IPS-15b (cell line): ENCODE results near the gene FOXN3.

Experiments
- H3K27me3 ChIP-seq: one replicate; pipeline ENCODE4 v1.6.1; 2013; ENCODE audit warnings: low read length; ENCODE audit not compliant: control insufficient read depth, insufficient read depth
- H3K36me3 ChIP-seq: one replicate; pipeline ENCODE4 v1.6.1; 2013; ENCODE audit warnings: low read length; ENCODE audit not compliant: control insufficient read depth, insufficient read depth
- H3K4me1 ChIP-seq: one replicate; pipeline ENCODE4 v1.6.1; 2013; ENCODE audit warnings: mild to moderate bottlenecking, low read length; ENCODE audit not compliant: control insufficient read depth, insufficient read depth
- H3K4me3 ChIP-seq: one replicate; pipeline ENCODE4 v1.5.1; 2013; ENCODE audit warnings: low read depth, low read length
- H3K9ac ChIP-seq: one replicate; pipeline ENCODE4 v1.6.1; 2013; ENCODE audit warnings: low read depth, mild to moderate bottlenecking, low read length
- H3K9me3 ChIP-seq: one replicate; pipeline ENCODE4 v1.6.1; 2013; ENCODE audit warnings: mild to moderate bottlenecking, low read length; ENCODE audit not compliant: control insufficient read depth, insufficient read depth

Gene FOXN3

DNA sequence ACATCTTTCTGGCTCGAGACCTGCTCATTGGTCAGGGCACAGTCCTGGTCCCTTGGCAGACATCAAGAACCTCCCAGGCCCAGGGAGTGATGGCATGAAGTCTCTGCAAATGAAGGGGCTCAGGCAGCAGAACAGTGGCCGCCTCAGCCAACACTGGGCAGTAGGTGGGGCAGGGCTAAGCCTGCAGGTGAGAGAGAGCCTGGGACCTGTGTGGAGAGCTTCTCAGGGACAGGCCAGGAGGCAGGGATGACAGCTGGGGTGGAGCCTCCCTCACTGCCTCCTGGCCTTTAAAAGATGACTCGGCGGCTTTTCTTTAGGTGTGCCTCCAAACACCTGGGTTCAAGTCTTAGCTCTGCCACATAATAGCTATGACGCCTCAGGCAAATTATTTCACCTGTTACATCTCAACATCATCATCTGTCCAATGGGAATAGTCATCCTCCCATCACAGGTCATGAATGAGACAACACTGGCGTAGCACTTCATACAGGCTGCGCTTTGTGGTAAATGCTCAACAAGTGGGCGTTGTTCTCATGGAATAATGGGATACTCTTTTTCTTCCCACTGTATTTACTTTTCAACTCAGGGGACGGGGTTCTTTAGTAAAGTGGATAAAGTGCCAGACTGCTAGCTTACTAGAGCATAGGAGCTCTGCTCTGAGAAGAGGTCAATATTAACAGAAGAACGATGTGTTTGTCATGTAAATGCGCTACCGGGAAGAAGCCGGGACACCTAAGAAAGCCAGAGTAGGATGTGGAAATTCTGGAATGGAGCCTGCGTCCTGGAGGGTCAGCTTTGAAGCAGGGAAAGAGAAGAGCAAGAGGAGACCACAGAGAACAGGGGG lies 277.4 kb downstream of the FOXN3 start:
- peaks cover 14% of the 10 kb centered on the region for H3K4me1 ChIP-seq
- no peaks in the 10 kb centered on the region for H3K36me3 ChIP-seq
- H3K9me3 ChIP-seq = no peaks in the 10 kb centered on the region
- peak overlapping the region; percentile 33 for H3K4me3 ChIP-seq
- no peak overlapping the region for H3K9ac ChIP-seq
- H3K27me3 ChIP-seq = no peaks in the 10 kb centered on the region

DNA sequence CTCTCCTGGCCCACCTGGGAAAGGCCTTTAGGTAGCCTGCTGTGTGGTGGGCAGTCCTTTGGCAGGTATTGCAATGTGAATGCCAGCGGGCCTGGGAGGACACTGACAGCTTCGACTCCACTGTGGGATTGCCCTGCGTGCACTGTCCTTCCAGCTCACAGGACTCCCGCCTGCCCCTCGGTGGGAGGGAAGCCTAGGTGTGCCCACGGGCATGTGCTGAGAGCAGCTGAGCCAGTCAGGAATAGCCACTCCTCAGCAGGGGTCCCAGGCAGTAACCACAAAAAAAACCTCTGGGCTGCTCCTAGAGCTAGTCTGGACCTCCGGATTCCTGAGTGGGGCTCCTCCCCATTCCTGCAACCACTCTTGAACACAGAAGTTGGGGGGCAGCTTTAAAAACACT lies 278.2 kb downstream of the FOXN3 start:
- Histone ChIP-seq H3K36me3 (no peaks in the 10 kb centered on the region), H3K9ac (no peak overlapping the region), H3K27me3 (no peaks in the 10 kb centered on the region), H3K9me3 (no peaks in the 10 kb centered on the region), H3K4me3 (no peak overlapping the region), H3K4me1 (peaks cover 14% of the 10 kb centered on the region)

DNA sequence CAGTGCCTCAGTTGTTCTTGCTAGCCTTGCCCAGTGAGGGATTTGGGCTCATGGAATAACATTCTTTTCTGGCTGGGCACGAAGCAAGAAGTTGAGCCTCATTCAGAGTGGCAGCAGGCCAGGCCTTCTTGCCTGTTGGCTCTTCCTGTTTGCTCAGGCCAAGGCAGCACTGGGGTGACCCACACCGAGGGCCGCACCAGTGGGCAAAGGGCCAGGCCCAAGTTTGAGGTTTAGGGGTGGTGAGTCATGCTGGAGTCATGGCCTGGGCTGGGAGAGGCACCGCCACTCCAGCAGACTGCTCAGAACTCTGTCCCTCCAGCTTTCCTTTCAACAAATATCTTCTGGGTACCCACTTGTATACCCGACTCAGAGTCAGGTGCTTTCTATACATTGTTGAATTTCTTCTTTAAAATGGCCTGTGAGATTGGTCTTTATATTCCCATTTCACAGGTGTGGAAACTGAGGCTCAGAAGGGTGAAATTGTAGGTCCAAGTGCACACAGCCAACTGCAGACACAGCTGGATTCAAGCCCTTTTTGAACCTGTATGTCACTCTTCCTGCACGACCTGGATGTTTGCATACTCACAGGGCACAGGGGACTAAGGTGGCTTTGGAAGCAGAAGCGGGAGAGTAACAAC lies 279.4 kb downstream of the FOXN3 start:
- H3K27me3 ChIP-seq = no peaks in the 10 kb centered on the region
- peaks cover 14% of the 10 kb centered on the region for H3K4me1 ChIP-seq
- no peaks in the 10 kb centered on the region for H3K36me3 ChIP-seq
- H3K9me3 ChIP-seq = no peaks in the 10 kb centered on the region
- no peak overlapping the region for H3K4me3 ChIP-seq
- no peak overlapping the region for H3K9ac ChIP-seq

DNA sequence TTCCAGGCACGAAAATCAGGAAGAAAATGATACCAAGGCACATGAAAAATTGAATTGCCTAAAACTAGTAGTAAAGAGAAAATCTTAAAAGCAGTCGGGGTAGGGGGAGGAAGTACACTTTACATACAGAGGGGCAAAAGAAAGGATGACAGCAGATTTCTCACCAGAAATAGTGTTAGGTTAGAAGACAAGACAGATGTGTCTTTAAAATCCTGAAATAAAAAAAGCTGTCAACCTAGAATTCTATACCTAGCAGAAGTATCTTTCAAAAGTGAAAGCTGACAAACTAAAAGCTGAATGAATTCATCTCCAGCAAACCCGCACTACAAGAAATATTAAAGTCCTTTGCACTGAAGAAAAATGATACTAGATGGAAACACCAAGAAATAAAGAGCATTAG lies 280.4 kb downstream of the FOXN3 start:
- Histone ChIP-seq H3K27me3 (no peaks in the 10 kb centered on the region), H3K4me1 (peaks cover 14% of the 10 kb centered on the region), H3K4me3 (no peak overlapping the region), H3K9ac (no peak overlapping the region), H3K9me3 (no peaks in the 10 kb centered on the region), H3K36me3 (no peaks in the 10 kb centered on the region)

DNA sequence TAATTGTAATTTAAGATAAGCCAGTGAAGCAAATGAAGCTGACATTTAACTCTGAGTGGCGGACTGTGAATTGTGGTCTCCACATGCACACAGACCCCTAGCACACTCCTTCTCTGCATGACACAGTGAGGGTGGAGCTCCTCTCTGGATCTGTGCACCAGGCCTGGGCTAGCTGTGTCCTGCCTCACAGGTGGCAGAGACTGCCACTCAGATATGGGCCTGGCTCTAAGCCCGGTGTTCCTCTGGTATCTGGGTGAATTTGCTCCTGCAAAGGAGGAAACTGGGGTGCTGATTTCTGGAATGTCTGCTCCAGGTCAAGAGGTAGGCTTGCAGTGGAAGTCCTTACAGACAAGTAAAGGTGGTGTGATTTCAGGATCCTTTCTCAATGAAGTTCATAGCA lies 282.4 kb downstream of the FOXN3 start:
- peaks cover 7% of the 10 kb centered on the region for H3K4me1 ChIP-seq
- H3K9me3 ChIP-seq = no peaks in the 10 kb centered on the region
- no peaks in the 10 kb centered on the region for H3K27me3 ChIP-seq
- H3K9ac ChIP-seq = no peak overlapping the region
- no peaks in the 10 kb centered on the region for H3K36me3 ChIP-seq
- H3K4me3 ChIP-seq = no peak overlapping the region

DNA sequence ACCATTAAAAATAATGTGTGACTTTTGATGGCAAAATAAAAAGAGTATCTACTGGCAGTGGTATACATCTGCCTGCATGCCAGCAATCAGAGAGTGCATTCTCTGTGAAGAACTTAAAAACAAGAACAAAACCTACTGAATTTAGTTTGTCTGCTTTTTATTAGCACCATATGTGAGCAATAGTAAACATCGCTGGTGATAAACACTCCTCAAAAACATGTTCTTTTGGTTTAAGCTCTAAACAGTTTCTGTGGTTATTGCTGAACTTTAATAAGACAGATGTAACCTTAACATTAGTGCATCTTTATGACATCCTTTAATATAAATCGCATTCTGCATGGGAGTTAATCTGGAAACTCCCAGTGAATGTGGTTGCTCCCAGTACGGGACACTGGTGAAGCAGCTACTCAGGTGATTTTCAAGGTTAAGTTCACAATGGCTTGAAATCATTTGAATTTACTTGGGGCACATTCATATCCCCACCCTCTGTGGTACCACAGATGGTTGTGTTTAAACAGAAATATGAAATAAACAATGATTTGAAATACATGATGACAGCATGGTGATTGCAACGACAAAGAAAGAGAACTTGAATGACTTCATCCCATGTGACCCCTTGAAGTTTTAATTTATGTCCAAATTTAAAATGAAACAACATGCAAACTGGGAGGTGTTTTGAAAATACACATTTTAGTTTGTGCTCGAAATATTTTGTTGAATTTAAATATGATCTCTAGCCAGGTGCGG lies 285.9 kb downstream of the FOXN3 start:
- H3K9ac ChIP-seq = no peak overlapping the region
- no peaks in the 10 kb centered on the region for H3K36me3 ChIP-seq
- H3K9me3 ChIP-seq = no peaks in the 10 kb centered on the region
- H3K4me3 ChIP-seq = no peak overlapping the region
- H3K4me1 ChIP-seq = peaks cover 3% of the 10 kb centered on the region
- H3K27me3 ChIP-seq = no peaks in the 10 kb centered on the region

DNA sequence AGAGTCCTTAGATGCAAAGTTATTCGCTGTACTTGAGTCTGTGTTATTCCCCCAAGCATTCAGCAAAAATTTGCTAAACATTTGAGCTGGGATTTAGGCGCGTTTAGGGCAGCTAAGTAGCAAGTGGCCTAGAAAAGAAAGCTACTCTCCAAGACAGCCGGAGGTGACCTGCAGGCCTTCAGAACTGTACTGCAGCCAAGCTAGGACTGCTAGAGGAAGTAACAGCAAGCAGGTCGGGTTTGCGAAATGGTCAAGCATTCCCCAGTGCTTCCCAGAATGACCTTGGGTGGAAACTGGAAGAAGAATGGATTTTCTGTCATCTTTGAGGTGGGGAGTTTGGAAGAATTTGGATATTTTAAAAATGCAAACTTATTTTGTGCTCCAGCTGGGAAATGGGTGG lies 287.5 kb downstream of the FOXN3 start:
- H3K36me3 ChIP-seq = no peaks in the 10 kb centered on the region
- H3K4me1 ChIP-seq = peaks cover 3% of the 10 kb centered on the region
- H3K4me3 ChIP-seq = no peak overlapping the region
- peaks cover 7% of the 10 kb centered on the region for H3K27me3 ChIP-seq
- H3K9ac ChIP-seq = no peak overlapping the region
- H3K9me3 ChIP-seq = no peaks in the 10 kb centered on the region

DNA sequence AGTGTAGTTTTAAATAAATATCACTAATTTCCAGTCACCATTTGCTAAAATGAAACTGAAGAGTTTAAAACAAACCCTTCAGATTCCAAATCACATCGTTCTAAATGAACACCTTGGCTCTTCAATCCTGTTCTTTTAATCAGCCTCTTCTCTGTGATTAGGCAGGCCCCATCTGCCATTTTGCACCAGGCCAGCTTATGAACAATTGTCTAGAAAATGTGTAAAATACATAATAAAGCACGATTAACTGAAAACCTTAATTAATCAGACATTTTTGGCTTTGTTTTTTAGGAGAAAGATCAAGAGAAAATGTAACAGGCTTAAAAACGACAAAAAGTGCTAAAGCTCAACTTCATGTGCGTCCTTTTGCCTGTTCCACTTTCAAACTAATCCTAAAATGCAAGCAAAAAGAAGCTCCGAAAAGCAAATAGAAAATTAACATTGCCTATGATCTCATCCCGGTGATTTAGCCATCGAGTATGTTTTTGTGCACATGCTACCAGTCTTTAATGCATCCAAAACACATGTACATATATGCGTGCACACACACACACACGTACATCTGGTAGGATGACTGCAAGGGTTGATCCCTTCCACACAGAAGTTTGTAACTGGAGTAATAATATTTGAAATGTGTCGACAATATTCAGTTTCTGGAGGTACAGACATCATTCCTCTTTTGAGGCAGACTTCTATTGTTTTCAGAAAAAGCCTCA lies 288.6 kb downstream of the FOXN3 start:
- H3K9ac ChIP-seq = no peak overlapping the region
- no peaks in the 10 kb centered on the region for H3K36me3 ChIP-seq
- peaks cover 3% of the 10 kb centered on the region for H3K4me1 ChIP-seq
- H3K9me3 ChIP-seq = no peaks in the 10 kb centered on the region
- H3K27me3 ChIP-seq = peaks cover 7% of the 10 kb centered on the region
- no peak overlapping the region for H3K4me3 ChIP-seq

DNA sequence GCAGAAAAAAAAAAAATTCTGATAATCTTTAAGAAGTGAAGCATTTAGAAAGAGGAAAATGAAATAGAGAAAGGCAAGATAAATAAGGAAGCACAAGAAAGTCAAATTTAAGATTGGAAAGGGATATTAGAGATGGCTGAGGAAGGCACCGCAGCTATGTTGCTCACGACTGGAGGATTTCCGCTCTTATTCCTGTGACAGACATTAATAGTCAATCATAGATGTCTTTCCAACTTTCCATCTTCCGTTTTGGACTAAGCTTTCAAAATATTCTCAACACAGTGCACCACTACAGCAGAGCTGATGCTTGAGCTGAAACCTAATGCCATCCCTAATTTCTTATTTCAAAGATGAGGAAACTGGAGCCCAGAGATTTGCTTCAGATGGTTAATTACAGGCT lies 290.6 kb downstream of the FOXN3 start:
- Histone ChIP-seq H3K27me3 (peaks cover 7% of the 10 kb centered on the region), H3K9me3 (no peaks in the 10 kb centered on the region), H3K36me3 (no peaks in the 10 kb centered on the region), H3K9ac (no peak overlapping the region), H3K4me3 (no peak overlapping the region), H3K4me1 (peaks cover 3% of the 10 kb centered on the region)

DNA sequence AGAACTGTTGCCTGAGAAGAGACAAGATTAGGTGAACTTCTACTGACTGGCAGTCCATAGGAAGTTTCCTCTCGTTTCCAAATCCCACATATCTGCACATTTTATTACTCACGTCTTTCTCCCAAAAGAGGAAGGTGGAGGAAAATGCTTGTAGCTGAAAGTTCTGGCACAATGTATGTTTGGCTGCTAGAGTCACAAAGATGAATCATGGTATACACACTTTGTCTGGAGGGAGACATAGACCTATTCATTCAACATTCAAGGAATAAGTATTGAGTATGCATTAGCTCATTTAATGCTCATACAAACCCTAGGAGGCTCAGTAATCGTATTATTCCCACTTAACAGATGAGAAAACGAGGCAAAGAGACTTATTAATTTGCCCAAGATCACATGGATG lies 291.8 kb downstream of the FOXN3 start:
- no peak overlapping the region for H3K4me3 ChIP-seq
- H3K9me3 ChIP-seq = no peaks in the 10 kb centered on the region
- no peaks in the 10 kb centered on the region for H3K36me3 ChIP-seq
- peaks cover 7% of the 10 kb centered on the region for H3K27me3 ChIP-seq
- peaks cover 3% of the 10 kb centered on the region for H3K4me1 ChIP-seq
- H3K9ac ChIP-seq = no peak overlapping the region

DNA sequence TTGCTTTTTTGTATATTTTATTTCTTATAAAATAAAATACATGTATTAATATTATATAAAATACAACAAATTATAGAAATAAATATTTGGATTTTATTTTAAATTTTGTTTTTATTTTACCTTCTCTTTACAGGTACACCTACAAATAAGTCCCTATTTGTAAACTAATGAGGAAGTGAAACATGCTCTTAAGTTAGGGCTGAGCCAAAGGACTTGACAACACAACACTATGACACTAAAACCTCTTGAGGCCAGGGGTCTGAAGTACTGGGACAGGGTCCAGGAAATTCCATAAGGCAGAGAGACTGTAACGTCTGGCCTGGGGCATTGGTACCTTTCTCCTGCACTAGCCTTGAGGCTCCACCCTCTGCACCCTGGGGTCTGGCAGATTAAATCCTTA lies 293.2 kb downstream of the FOXN3 start:
- Histone ChIP-seq H3K4me1 (peaks cover 3% of the 10 kb centered on the region), H3K9me3 (no peaks in the 10 kb centered on the region), H3K27me3 (peaks cover 7% of the 10 kb centered on the region), H3K36me3 (no peaks in the 10 kb centered on the region), H3K4me3 (no peak overlapping the region), H3K9ac (no peak overlapping the region)
